AG08395 (cell line): ENCODE results near the gene RCC2.

Experiments used
- DNase-seq: peaks from one replicate; pipeline ENCODE4 v3.0.0; 2012; ENCODE audit warnings: mixed read lengths, low spot score

RCC2 gene

GRCh38 chr1:17372955-17373354 is 66.5 kb downstream of the RCC2 start:
- no peak for DNase-seq

GRCh38 chr1:17371896-17372295 is 67.6 kb downstream of the RCC2 start, which contains the start of gene PADI6:
Gene PADI6 (plus strand): TSS chr1:17372196. CDS start chr1:17372246, 50 bp downstream.
- DNase-seq, result no peak

- no peak for DNase-seq
These were observed 68.9 kb downstream of the RCC2 start for GRCh38 chr1:17370618-17371017.

GRCh38 chr1:17369466-17369865 is 70.0 kb downstream of the RCC2 start:
- DNase-seq, result peak; percentile 46

- DNase-seq, result no peak
These were observed 74.2 kb downstream of the RCC2 start for GRCh38 chr1:17365293-17365692.

GRCh38 chr1:17363771-17364170 is 75.7 kb downstream of the RCC2 start:
- DNase-seq, result no peak

GRCh38 chr1:17363351-17363750 is 76.1 kb downstream of the RCC2 start:
- DNase-seq, result no peak

- DNase-seq, result no peak
These were observed 77.8 kb downstream of the RCC2 start for GRCh38 chr1:17361687-17362086.

- no peak for DNase-seq
These were observed 79.1 kb downstream of the RCC2 start for GRCh38 chr1:17360272-17360956.

- DNase-seq, result no peak
These were observed 79.7 kb downstream of the RCC2 start for GRCh38 chr1:17359808-17360207.

GRCh38 chr1:17359031-17359430 is 80.4 kb downstream of the RCC2 start:
- DNase-seq, result no peak

GRCh38 chr1:17358557-17358956 is 80.9 kb downstream of the RCC2 start:
- DNase-seq, result no peak
